Measurements from ENCODE around the gene PEX7. TPM values are rescaled to one million over a fixed set of nuclear protein-coding genes. Genes with fewer than 3 reads are reported as not detected.
"Not testable (repeated sequence)": the region's sequence is repeated elsewhere in the genome, so short reads cannot be mapped to it uniquely, and the experiment has no call there.

Gene PEX7
- total RNA-seq, 1 experiment from 2014 or later = 22.3 TPM

GRCh38 chr6:136880748-136881460, 58.5 kb downstream of the PEX7 start:
- in situ Hi-C loops (cut with HindIII; ENCODE audit: low pct_unique_long_range_greater_than_20kb, low sequenced_read_pairs) = no loop called here
- no peak for DNase-seq (ENCODE audit: low read depth)

- in situ Hi-C loops (cut with HindIII; ENCODE audit: low pct_unique_long_range_greater_than_20kb, low sequenced_read_pairs) = no loop called here
Measured at GRCh38 chr6:136886091-136886490, 63.7 kb downstream of the PEX7 start.

GRCh38 chr6:136887953-136888352, 65.6 kb downstream of the PEX7 start:
- in situ Hi-C loops (cut with HindIII; ENCODE audit: low pct_unique_long_range_greater_than_20kb, low sequenced_read_pairs) = no loop called here
- DNase-seq (ENCODE audit: low read depth) = no peak

More at GRCh38 chr6:136886091-136886490, 63.7 kb downstream of the PEX7 start:
- DNase-seq (ENCODE audit: low read depth) = no peak

GRCh38 chr6:136889271-136890193, 67.1 kb downstream of the PEX7 start:
- DNase-seq (ENCODE audit: low read depth) = no peak

GRCh38 chr6:136890194-136890839, 67.9 kb downstream of the PEX7 start:
- in situ Hi-C loops (cut with HindIII; ENCODE audit: low pct_unique_long_range_greater_than_20kb, low sequenced_read_pairs) = no loop called here
- no peak for DNase-seq (ENCODE audit: low read depth)

More at GRCh38 chr6:136889271-136890193, 67.1 kb downstream of the PEX7 start:
- in situ Hi-C loops (cut with HindIII; ENCODE audit: low pct_unique_long_range_greater_than_20kb, low sequenced_read_pairs) = no loop called here

GRCh38 chr6:136890986-136891385, 68.6 kb downstream of the PEX7 start:
- no peak for DNase-seq (ENCODE audit: low read depth)
- in situ Hi-C loops (cut with HindIII; ENCODE audit: low pct_unique_long_range_greater_than_20kb, low sequenced_read_pairs) = no loop called here

- DNase-seq (ENCODE audit: low read depth) = no peak
- in situ Hi-C loops (cut with HindIII; ENCODE audit: low pct_unique_long_range_greater_than_20kb, low sequenced_read_pairs) = no loop called here
Measured at GRCh38 chr6:136893187-136893586, 70.8 kb downstream of the PEX7 start.

- in situ Hi-C loops (cut with HindIII; ENCODE audit: low pct_unique_long_range_greater_than_20kb, low sequenced_read_pairs) = no loop called here
- no peak for DNase-seq (ENCODE audit: low read depth)
Measured at GRCh38 chr6:136895901-136896300, 73.5 kb downstream of the PEX7 start.

- in situ Hi-C loops (cut with HindIII; ENCODE audit: low pct_unique_long_range_greater_than_20kb, low sequenced_read_pairs) = no loop called here
Measured at GRCh38 chr6:136897071-136897470, 74.7 kb downstream of the PEX7 start.

GRCh38 chr6:136901212-136901784, 78.9 kb downstream of the PEX7 start:
- no peak for DNase-seq (ENCODE audit: low read depth)
- in situ Hi-C loops (cut with HindIII; ENCODE audit: low pct_unique_long_range_greater_than_20kb, low sequenced_read_pairs) = no loop called here

More at GRCh38 chr6:136897071-136897470, 74.7 kb downstream of the PEX7 start:
- DNase-seq (ENCODE audit: low read depth) = no peak

- DNase-seq (ENCODE audit: low read depth); in situ Hi-C loops (cut with HindIII; ENCODE audit: low pct_unique_long_range_greater_than_20kb, low sequenced_read_pairs): not testable (repeated sequence)
Measured at GRCh38 chr6:136904477-136904876, 82.1 kb downstream of the PEX7 start.

- in situ Hi-C loops (cut with HindIII; ENCODE audit: low pct_unique_long_range_greater_than_20kb, low sequenced_read_pairs) = no loop called here
Measured at GRCh38 chr6:136914947-136915346, 92.6 kb downstream of the PEX7 start.

GRCh38 chr6:136918706-136919105, 96.3 kb downstream of the PEX7 start:
- no peak for DNase-seq (ENCODE audit: low read depth)
- in situ Hi-C loops (cut with HindIII; ENCODE audit: low pct_unique_long_range_greater_than_20kb, low sequenced_read_pairs) = no loop called here

More at GRCh38 chr6:136914947-136915346, 92.6 kb downstream of the PEX7 start:
- DNase-seq (ENCODE audit: low read depth) = no peak

- no peak for DNase-seq (ENCODE audit: low read depth)
- in situ Hi-C loops (cut with HindIII; ENCODE audit: low pct_unique_long_range_greater_than_20kb, low sequenced_read_pairs) = no loop called here
Measured at GRCh38 chr6:136920216-136920615, 97.8 kb downstream of the PEX7 start.

GRCh38 chr6:136920671-136921380, 98.4 kb downstream of the PEX7 start:
- in situ Hi-C loops (cut with HindIII; ENCODE audit: low pct_unique_long_range_greater_than_20kb, low sequenced_read_pairs) = no loop called here
- DNase-seq (ENCODE audit: low read depth) = no peak

- in situ Hi-C loops (cut with HindIII; ENCODE audit: low pct_unique_long_range_greater_than_20kb, low sequenced_read_pairs) = no loop called here
- no peak for DNase-seq (ENCODE audit: low read depth)
Measured at GRCh38 chr6:136921381-136921935, 99.1 kb downstream of the PEX7 start.

- in situ Hi-C loops (cut with HindIII; ENCODE audit: low pct_unique_long_range_greater_than_20kb, low sequenced_read_pairs) = no loop called here
- no peak for DNase-seq (ENCODE audit: low read depth)
Measured at GRCh38 chr6:136921936-136922684, 99.7 kb downstream of the PEX7 start, which contains the start of gene SLC35D3. Gene SLC35D3 (plus strand): TSS chr6:136922301. CDS start chr6:136922429, 128 bp downstream.

Data from Caki2 (cell line).